ENCODE data around the gene BCAS3.
A peak's percentile ranks its signal among the peaks of the same experiment; 100 is the strongest.

The BCAS3 gene

DNA sequence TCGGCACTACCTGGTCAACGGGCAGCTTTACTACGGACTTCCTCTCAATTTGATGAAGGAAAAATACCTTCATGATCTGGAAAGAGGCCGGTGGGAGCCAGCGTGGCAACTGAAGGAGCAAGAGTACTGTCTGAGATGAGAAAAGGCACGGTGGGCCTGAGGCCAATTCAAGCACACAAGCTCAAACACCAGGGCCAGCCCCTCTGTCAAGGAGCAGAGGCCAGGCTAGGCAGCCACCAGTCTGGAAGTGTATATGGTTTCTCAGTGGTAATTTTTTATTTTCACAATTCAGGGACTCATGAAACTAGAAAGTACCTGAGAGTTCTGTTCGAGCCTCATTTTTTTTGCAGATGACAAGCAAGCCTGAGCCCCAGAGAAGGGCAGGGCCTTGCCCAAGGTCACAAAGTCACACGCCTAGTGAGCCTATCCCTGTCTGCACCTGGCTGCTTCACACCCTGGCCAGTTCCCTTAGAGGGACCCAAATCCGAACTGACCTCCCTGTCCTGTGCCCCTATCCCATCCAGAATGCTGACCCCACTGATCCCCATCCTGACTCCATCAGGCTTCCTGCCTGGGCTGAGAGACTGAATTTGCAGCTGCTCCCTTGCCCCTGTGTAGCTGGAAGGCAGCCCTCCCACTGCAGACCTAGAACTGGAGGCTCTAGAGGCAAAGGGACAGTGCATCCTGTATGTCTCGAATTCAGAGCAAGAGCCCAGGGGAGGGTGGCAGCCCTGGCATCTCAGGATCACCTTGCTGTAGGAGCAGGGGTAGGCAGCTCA is 717.2 kb downstream of the BCAS3 start:
- no peak for DNase-seq

DNA sequence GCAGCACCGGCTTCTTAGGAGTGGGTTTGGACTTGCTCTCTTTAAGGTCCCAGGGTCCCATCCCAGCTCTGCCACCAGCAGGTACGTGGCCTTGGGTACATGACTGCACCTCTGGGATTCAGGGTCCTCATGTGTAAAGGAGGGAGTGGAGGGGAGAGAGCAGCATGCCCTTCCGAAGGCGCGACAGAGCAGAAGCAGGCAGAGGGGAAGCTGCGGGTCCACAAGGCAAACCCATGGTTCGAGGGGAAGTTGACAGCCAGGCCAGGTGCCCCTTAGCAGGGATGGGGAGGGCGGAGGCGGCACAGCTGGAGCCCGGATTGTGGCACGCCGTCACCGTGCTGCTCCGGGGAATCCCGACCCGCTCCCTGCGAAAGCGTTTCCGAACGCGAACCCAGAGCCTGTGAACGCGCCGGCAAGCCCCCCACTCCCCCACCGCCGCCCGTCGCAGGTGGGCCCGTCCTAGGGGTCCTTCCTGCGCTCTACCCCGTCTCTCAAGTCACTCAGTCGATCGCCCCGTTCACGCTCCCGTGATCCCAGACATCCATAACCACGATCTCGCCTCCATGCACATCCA is 717.8 kb downstream of the BCAS3 start:
- no peak for DNase-seq

DNA sequence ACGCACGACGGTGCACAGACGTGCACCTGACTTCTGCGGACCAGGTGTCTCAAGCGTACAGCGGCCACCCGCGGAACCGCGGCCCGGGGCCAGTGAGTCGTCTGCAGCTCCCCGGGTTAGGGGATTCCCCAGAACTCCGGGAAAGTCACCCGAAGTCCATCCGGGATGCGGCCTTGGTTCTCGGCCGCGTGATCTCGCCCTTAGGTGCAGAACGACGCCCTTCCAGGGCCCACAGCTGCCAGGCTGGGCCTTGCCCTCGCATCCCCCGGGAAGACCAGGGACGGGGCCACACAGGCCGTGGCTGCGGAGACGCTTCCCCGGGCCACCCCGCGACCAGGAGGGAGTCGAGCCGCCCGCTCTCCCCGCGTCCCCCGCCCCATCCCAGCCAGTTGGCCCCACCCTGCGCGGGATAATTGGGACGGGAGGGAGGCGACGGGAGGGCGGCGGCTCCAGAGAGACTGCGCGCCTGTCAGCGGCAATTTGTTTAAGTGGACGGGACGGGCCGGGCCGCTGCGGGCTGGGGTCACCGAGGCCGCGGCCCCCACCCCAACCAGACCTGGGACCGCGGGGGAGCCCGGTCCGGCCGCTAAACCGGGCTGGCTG is 718.4 kb downstream of the BCAS3 start:
- DNase-seq: no peak

DNA sequence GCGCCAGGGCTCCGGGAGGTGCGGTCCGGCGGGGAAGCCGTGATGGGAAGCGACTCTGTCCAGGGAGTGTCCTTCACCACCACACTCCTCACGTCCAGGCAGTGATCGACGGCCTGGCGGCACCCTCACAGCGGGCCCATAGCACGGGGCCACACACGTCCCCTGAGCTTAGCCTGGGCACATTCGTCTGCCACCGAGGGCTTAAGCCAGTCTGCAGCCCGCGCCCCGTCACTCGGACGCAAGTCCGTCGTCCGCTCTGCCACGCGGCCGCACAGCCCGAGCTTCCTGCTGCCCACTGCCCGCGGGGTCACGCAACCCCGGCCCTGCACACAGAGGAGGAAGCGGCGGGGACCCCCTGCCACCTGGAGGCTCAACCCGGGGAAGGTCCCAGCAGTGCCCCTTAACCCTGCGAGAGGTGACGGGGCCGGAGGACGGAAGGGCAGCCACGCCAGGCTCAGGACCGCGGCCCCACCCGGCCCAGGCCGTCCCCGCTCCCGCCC is 719.0 kb downstream of the BCAS3 start:
- no peak for DNase-seq

DNA sequence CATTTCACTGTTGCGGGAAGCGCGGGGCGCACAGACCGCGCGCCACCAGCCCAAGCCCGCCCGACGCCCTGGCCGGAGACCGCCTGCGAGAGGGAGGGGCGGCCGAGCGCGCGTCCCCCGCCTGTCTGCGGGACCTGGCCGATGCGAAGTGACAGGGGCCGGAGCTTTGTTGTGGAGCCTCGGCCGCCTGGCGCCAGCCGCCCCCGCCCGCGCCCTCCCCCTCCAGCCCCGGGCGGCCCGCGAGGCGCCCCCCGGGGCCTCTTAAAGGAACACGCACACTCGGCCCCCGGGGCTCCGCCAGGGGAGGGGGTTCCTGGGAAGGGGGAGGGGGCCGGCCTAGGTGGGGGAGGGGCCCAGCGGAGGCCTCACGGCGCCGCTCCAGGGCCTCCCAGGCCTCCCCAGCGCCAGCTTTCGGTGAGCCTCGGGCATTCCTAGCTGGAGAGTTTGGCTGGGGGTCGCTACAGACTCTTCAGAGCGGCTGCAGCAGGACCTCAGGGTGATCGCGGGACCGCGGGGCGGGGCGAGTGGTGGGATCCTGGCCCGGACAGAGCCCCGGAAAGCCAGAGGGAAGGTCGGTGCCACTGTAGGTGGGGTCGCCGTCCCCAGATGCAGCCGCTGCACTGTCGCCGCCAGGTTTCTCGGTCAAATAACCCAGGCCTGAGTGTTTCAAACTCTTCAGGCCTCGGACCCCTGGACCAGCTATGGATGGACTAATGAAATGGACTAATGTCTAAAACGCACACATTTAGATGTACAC is 719.6 kb downstream of the BCAS3 start:
- no peak for DNase-seq

DNA sequence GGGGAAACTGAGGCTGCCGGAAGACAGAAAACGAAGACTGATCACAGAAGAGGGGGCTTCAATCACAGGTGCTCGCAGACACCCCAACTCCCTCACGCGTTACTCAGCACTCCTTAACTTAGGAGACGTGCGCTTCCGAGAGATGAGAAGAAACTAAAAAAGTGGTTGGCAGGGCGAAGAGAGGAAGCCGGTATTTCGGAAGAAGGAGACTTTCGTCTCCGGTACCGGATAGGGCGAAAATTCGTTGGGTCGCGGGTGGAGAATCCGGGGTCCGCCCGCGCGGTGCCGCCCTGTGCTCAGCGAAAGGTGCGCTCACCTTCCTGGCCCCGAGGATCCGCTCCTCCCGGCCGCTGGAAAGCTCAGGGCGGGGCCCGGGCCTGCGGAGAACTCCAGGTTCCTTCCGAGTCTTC is 721.1 kb downstream of the BCAS3 start:
- DNase-seq: no peak

DNA sequence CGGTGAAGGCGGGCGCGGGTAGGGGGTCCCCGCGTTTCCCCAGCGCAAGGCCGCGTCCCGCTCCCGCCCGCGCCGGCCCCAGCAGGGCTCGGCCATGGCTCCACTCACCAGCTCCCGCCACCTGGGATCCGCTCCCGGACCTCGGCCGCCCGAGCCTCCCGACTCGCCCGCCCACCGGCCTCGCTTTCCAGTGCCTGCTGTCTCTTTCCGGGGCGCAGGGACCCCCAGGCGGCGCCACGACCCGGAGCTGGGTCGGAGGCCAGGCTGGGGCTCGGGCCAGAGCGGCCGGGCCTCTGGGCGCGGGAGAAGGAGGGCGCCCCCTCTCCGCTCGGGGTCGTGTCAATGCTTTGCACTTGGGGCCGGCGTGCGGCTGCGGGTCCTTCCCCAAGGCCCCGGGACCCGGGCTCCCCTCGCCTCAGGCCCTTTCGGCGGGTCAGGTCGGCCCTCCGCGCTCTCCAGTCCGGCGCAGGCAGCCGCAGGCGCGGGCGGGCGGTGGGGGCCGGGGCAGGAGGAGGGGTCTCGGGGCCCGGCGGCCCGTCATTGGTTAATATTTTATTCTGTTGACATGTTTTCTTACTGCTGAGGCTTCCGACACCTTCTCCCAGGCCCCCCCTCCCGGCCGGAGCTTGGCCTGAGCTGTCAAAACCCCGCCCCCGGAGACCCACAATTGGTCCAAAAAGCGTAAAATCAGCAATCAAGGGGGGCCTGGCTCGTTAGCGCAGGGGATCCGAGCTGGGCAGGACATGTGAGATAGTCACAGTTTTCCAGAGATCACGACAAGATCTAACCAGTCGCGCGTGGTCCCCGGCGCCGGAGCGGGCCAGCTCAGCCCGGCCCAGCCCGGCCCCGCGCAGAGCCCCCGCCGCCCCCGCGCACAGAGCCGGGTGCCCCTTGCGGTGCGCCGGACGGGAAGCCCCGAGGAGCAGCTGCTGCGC is 721.7 kb downstream of the BCAS3 start, which contains the start of gene TBX2:
TBX2 (plus strand) TSS at position 713 of the 935 bp plus-strand sequence. CDS start 334 bp downstream, outside the sequence.
- DNase-seq: no peak

DNA sequence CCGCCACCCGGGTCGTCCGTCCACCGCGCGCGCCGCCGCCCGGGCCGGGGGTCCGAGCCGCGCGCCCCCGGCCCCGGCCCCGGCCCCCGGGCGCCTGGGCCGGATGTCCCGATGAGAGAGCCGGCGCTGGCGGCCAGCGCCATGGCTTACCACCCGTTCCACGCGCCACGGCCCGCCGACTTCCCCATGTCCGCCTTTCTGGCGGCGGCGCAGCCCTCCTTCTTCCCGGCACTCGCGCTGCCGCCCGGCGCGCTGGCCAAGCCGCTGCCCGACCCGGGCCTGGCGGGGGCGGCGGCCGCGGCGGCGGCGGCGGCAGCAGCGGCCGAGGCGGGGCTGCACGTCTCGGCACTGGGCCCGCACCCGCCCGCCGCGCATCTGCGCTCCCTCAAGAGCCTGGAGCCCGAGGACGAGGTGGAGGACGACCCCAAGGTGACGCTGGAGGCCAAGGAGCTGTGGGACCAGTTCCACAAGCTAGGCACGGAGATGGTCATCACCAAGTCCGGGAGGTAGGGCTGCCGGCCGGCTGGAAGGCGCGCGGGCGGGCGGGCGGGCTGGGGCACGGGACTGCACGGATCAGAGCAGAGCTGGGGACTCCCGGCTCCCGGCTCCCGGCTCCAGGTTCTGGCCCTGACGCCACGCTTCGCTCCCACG is 722.5 kb downstream of the BCAS3 start:
- DNase-seq: no peak

DNA sequence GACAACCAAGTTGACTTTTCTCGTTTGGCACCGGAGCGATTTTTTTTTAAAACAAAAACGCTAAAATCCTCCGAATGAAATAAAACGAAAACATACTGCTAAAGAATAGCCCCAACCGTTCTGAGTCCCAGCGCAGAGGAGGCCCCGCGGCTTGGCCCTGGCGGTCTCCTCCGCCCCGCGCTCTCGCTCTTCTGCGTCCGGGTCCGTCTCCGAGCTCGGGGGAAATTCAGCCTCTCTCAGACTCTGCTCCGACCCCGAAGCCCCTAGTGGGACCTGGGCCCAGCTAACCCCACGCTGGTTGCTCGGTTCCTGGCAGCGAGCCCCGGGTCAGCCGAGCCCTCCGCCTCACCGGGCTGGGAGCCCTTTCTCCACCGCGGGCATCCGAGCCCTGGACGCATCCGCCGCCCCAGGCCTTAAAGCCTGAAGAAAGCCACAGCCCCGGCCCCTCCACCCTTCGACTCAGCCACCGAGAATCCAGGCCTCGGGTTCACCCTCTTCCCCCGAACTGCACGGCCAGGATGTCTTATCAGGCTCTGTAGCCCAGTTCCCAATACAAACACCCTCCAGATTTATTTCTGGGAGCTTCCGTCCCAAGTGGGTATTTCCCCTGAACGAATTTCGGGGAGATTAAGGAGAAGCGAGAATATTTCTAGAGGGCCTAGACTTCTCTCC is 723.2 kb downstream of the BCAS3 start:
- no peak for DNase-seq

DNA sequence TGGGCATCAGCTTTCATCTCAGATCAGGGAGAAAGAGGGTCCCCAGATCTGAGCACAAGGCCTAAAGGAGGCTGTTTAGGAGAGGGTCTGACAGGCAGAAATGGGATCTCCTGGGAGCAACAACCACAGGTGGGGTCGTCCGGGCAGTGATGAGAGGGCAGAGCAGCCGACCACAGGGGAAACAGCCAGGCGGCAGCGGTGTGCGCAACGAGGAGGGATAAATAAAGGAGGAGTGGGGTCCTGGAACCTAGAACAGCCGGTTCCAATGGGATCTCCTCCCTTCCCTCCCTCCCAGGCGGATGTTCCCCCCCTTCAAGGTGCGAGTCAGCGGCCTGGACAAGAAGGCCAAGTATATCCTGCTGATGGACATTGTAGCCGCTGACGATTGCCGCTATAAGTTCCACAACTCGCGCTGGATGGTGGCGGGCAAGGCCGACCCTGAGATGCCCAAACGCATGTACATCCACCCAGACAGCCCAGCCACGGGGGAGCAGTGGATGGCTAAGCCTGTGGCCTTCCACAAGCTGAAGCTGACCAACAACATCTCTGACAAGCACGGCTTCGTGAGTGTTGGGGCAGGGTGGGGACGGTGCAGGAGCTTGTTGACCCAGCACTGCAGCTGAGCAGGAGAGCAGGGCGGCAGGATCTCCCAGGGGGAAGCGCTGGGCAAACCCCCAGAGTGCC is 723.9 kb downstream of the BCAS3 start:
- no peak for DNase-seq

DNA sequence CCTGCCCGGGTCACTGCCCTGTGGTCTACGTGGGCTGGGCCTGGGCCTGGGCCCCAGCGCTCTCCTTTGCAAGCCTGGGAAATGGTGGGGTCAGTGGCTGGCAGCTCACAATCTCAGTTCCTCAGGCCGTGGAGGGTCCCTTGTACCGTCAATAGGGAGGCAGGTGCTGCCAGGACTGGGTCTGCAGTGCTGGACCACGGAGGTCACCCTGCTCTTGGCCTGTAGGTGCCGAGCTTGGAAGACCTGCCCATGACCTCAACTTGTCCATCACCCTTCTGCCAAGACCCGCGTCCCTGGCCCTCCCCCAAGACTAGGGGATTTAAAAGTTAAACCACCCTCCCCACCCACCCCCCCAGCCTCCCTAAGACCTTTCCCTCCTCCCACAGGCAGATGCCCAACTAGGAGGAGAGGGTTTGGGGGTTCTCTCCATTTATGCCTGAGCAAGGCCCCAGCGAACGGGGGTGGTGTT is 724.5 kb downstream of the BCAS3 start:
- no peak for DNase-seq

DNA sequence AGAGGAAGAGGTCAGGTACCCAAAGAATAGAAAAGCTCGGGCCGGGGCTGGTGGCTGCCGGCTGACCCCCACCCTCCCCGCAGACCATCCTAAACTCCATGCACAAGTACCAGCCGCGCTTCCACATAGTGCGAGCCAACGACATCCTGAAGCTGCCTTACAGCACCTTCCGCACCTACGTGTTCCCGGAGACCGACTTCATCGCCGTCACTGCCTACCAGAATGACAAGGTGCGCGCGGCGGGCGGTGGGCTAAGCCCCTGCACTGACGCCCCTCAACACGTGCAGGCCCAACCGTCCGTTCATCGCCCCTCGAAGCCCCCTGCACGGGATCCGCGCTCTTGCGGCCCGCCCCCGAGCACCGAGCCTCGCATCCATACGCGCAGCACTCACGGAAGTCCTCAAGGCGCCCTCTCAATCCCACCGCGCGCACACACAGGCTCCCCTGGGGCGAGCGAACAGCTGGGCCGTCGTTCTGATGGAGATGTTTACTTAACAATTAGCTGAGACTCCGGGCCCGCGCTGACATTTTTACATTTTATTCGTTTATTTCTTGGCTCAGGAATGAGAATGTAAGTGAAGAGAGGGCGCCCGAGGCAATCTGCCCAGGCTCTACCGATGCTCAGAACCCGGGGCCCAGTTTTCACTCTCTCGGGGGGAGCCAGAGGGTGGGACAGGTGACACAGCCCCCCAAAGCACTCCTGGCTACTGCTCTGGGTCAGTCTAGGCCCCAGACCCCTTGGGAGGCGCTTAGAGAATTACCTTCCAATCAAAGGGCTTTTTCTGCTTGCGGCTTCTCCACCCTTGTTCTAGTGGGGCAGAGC is 725.5 kb downstream of the BCAS3 start:
- DNase-seq: peak; percentile 14

DNA sequence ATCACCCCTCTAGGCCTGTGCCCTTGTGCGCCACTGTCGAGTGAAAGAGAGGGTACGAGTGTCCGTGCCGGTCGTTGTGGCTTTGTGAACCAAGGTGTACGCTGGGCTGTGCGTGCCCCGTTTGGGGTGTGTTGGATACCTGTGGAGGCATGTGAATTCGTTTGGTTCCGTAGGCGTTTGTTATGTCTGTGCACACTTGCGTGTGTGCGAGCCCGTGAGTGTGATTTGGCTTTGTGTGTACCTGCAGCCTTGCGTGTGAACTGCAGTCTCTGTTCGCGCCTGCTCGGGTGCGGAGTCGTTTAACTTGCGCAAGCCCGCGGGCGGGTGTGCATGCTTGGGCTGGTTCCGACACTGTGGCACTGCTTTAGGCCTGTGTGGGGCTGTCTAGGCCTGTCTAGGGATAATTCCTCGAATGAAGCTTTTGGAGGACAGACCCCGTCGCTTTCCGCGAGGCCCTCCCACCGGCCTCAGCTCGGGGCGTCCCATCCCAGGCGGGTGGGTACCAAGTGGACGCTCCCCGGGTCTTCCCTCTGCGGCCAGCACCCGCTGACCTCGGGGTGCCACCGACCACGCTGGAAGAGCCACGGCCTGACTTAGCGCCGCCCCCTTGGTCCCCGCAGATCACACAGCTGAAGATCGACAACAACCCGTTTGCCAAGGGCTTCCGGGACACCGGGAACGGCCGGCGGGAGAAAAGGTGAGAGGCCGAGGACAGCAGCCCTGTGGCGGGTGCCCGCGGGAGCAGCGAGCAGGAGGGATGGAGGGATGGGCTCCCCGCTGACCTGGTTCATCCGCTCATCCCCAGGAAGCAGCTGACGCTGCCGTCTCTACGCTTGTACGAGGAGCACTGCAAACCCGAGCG is 726.4 kb downstream of the BCAS3 start:
- no peak for DNase-seq

DNA sequence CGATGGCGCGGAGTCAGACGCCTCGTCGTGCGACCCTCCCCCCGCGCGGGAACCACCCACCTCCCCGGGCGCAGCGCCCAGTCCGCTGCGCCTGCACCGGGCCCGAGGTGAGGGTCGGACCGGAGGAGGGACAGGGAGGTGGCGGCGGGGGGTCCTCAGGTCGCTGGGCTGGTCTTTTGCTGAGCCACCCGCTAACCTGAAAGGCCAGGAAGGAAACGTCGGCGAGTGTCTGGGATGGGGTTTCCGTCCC is 726.9 kb downstream of the BCAS3 start:
- no peak for DNase-seq

DNA sequence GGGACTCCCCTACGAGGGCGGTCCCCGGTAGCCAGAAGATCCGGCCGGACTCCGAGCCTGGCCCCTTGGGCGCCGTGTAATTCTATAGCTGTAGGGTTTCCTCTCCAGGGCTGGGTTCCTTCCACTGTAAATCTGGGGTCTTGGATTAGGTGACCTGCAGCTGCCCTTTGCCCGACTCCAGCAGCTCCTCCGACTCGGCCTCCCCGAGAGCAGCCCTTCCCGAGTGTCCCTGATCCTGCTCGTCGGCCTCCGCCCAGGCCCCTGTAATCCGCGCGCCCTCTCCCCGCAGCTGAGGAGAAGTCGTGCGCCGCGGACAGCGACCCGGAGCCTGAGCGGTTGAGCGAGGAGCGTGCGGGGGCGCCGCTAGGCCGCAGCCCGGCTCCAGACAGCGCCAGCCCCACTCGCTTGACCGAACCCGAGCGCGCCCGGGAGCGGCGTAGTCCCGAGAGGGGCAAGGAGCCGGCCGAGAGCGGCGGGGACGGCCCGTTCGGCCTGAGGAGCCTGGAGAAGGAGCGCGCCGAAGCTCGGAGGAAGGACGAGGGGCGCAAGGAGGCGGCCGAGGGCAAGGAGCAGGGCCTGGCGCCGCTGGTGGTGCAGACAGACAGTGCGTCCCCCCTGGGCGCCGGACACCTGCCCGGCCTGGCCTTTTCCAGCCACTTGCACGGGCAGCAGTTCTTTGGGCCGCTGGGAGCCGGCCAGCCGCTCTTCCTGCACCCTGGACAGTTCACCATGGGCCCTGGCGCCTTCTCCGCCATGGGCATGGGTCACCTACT is 727.4 kb downstream of the BCAS3 start:
- no peak for DNase-seq

DNA sequence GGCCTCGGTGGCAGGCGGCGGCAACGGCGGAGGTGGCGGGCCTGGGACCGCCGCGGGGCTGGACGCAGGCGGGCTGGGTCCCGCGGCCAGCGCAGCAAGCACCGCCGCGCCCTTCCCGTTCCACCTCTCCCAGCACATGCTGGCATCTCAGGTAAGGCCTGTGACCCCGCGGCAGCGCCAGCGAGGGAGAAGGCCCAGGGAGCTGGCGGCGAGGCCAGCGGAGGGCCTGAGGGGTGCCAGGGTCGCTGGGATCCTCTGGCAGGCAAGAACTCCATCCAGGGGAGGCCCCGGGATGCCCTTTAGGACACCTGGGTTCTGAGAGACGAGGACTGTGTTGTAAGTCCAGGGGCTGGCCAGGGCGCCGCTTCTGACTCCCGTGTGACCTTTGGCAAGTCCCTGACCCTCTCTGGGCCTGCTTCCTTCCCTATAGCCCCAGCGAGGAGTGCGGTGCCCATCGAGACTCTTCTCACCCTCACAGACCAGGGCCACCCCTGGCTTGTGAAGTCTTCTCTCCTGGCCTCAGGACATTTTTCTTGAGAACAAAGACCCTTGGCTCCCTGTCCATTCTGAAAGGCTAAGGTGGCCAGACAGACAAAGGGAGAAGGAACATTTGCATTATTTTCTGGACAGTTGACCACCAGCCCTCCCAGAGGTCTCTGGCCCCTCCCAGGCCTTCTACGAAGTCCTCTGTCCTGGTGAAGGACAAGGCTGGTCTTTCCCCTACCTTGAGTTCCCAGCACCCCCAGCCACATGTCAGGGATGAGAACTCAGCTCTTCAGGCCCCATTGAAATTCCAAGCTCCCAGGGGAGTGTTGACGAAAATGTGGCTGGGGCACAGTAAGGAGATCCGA is 728.3 kb downstream of the BCAS3 start:
- no peak for DNase-seq

DNA sequence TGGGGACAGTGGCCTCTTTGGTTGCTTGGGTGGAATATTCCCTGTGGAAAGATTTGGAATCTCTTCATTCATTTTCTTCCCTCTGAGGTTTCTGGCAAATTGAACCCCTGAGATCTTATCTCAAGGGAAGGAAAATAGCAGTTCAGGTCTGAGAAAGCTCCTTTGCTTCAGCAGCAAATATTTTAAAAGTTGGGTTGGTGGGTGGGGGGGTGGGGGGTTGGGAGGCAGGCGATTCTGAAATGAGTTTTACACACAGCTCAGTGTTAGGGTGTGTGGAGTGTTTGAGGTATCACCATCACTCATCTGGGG is 728.8 kb downstream of the BCAS3 start:
- no peak for DNase-seq

Data from NCI-H2081 treated with DMSO at 0.1 percent for 48 hours (cell line).